Gastrocnemius medialis (tissue), 4 donors: ENCODE measurements around the gene TECTA. TPM values are rescaled to one million over a fixed set of nuclear protein-coding genes. Genes with fewer than 3 reads are reported as not detected.

Experiments used
- ATAC-seq, 2 donors: fragments of 150-250 bp; one replicate each; pipeline ENCODE4 v1.9.1; 2016
- DNase-seq, 2 donors: peaks; one replicate each; pipeline ENCODE4 v3.0.0-alpha.2; 2019
- H3K27ac ChIP-seq, 4 donors: fragments of 200-600 bp; sonication (generic); 1 replicate in 1 of 4; 2 replicates in 3 of 4; pipeline ENCODE4 v1.5.1; 2016 to 2018; ENCODE audit warnings: mild to moderate bottlenecking in 2 of 4, moderate library complexity in 1 of 4
- H3K27me3 ChIP-seq, 3 donors: fragments of 200-600 bp; sonication (generic) in 2 of 3; 1 replicate in 1 of 3; 2 replicates in 2 of 3; pipeline versions ENCODE4 v1.5.1 to v1.6.0; 2016 to 2019; ENCODE audit warnings: mild to moderate bottlenecking in 1 of 3, moderate library complexity in 1 of 3
- H3K36me3 ChIP-seq, 2 donors: fragments of 200-600 bp; sonication (generic) in 1 of 2; one replicate each; pipeline ENCODE4 v1.5.1; 2017 to 2018
- H3K4me1 ChIP-seq, 2 donors: fragments of 200-600 bp; sonication (generic) in 1 of 2; one replicate each; pipeline ENCODE4 v1.5.1; 2016 to 2017; ENCODE audit warnings: mild to moderate bottlenecking in 2 of 2
- H3K4me3 ChIP-seq, 4 donors: fragments of 200-600 bp; sonication (generic) in 3 of 4; 1 replicate in 1 of 4; 2 replicates in 3 of 4; pipeline ENCODE4 v1.5.1; 2016 to 2019; ENCODE audit warnings: mild to moderate bottlenecking in 2 of 4
- H3K9me3 ChIP-seq, 3 donors: fragments of 200-600 bp; sonication (generic) in 2 of 3; 1 replicate in 1 of 3; 2 replicates in 2 of 3; pipeline ENCODE4 v1.5.1; 2016 to 2019
- POLR2A ChIP-seq, 2 donors: fragments of 450-650 bp; IDR thresholded peaks; one replicate each; pipeline ENCODE4 v1.6.1; 2017; ENCODE audit warnings: antibody characterized with exemption in 2 of 2, mild to moderate bottlenecking in 2 of 2, moderate library complexity in 2 of 2
- in situ Hi-C, 4 donors: fragments of 200-750 bp; cut with MboI; loops; one replicate each; pipeline versions ENCODE4 v1.15.0 to v1.8.0; 2017; ENCODE audit warnings: low sequenced_read_pairs in 4 of 4
- intact Hi-C: fragments of 100-400 bp; cut with DNase I; formaldehyde crosslinking; loops from one replicate; pipeline ENCODE4 v1.15.1; 2023; ENCODE audit warnings: low total_unique reads
- total RNA-seq, 4 donors: library from RNA; depleted of rRNA; stranded (reverse); fragments of >200 nt; gene quantifications; one replicate each; pipeline versions ENCODE4 v1.1.0 to v1.2.3, GENCODE V29; 2016
- TF ChIP-seq, protein P1 (sequence below), 5 experiments: fragments of 450-650 bp in 3 of 5; fragments of 200-600 bp in 2 of 5; sonication (generic) in 2 of 5; IDR thresholded peaks in 4 of 5; conservative IDR thresholded peaks in 1 of 5; 1 replicate in 4 of 5; 2 replicates in 1 of 5; pipeline ENCODE4 v1.5.1; 2016 to 2019; ENCODE audit warnings: antibody characterized with exemption in 5 of 5, mild to moderate bottlenecking in 3 of 5, moderate library complexity in 3 of 5

The TECTA gene
- total RNA-seq, 4 donors from 2014 or later, result 0.17 to 1.6 (median 0.45) TPM

DNA sequence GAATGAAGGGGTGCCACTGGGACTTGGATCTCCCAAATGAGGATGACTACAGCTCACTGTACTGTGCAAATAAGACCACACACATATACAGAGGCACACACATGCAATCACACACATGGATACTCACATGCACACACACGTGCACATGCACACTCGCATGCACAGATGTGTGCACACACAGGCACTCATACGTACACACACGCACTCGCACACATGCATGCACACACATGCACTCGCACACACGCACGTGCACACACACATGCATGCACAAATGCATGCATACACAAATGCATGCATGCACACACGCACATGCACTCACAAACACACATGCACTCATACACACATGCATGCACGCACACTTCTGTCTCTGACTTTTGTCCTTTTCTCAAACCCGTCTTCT is 36.0 kb downstream of the TECTA start:
- Histone ChIP-seq H3K4me1 (peaks cover 4 to 5% of the 10 kb centered on the region in 2 donors), H3K9me3 (no peaks in the 10 kb centered on the region), H3K27ac (no peak overlapping the region), H3K4me3 (no peak overlapping the region), H3K36me3 (no peaks in the 10 kb centered on the region), H3K27me3 (no peaks in the 10 kb centered on the region)
- intact Hi-C loops (no loop called here), in situ Hi-C loops (no loop called here)
- no peak for ATAC-seq
- DNase-seq, result no peak
- TF ChIP-seq, protein P1, sequence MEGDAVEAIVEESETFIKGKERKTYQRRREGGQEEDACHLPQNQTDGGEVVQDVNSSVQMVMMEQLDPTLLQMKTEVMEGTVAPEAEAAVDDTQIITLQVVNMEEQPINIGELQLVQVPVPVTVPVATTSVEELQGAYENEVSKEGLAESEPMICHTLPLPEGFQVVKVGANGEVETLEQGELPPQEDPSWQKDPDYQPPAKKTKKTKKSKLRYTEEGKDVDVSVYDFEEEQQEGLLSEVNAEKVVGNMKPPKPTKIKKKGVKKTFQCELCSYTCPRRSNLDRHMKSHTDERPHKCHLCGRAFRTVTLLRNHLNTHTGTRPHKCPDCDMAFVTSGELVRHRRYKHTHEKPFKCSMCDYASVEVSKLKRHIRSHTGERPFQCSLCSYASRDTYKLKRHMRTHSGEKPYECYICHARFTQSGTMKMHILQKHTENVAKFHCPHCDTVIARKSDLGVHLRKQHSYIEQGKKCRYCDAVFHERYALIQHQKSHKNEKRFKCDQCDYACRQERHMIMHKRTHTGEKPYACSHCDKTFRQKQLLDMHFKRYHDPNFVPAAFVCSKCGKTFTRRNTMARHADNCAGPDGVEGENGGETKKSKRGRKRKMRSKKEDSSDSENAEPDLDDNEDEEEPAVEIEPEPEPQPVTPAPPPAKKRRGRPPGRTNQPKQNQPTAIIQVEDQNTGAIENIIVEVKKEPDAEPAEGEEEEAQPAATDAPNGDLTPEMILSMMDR (IDR thresholded peaks at IDR 0.05 in 4 of 5, conservative IDR thresholded peaks at IDR 0.05 in 1 of 5), result no peak
- no peak for TF ChIP-seq POLR2A (IDR thresholded peaks at IDR 0.05)

DNA sequence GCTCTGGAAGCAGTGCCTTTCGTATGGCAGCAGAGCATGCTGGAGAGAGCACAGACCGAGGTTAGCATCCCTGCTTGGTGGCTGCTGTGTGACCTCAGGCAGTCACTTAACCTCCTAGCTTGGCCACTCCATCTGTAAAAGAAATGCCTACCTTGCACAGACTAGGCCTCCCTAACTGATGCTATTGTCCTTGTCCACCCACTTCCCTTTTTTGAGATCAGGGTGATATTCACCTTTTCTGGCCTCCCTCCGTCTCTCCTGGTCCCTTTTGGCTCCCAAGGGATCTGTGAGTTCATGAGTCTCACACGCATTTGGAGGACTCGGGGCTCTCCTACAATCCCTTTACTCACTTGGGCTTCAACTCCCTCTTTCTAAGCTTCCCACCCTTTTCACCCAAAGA is 37.2 kb downstream of the TECTA start:
- H3K27me3 ChIP-seq, result no peaks in the 10 kb centered on the region

DNA sequence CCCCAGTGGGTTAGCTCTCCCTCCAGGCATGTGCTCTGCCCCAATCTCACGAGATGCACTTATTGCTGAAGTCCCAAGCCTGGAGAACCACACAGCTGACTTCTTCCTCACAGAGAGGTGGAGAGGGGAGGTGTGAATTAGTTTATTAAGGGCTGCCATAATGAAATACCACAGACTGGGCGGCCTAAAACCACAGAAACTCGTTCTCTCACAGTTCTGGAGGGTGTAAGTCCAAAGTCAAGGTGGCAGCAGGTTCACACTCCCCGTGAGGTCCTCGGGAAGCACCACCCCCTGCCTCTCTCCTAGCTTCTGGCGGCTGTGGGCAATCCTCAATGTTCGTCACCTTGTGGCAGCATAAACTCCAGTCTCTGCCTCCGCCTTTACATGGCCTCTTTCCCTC is 39.3 kb downstream of the TECTA start:
- ATAC-seq (no peak), DNase-seq (no peak)
- H3K4me1 ChIP-seq, result no peaks in the 10 kb centered on the region
- no peak overlapping the region for H3K27ac ChIP-seq
- TF ChIP-seq, protein P1 (IDR thresholded peaks at IDR 0.05 in 4 of 5, conservative IDR thresholded peaks at IDR 0.05 in 1 of 5), result no peak
- no peak for TF ChIP-seq POLR2A (IDR thresholded peaks at IDR 0.05)
- no peaks in the 10 kb centered on the region for H3K9me3 ChIP-seq
- H3K4me3 ChIP-seq, result no peak overlapping the region
- H3K36me3 ChIP-seq, result no peaks in the 10 kb centered on the region
- intact Hi-C loops, result no loop called here
- no peaks in the 10 kb centered on the region for H3K27me3 ChIP-seq
- in situ Hi-C loops, result no loop called here

More for the DNA sequence above, 37.2 kb downstream of the TECTA start:
- Histone ChIP-seq H3K4me1 (peaks cover 4 to 5% of the 10 kb centered on the region in 2 donors), H3K9me3 (no peaks in the 10 kb centered on the region), H3K27ac (no peak overlapping the region), H3K36me3 (no peaks in the 10 kb centered on the region), H3K4me3 (no peak overlapping the region)
- TF ChIP-seq, protein P1 (IDR thresholded peaks at IDR 0.05 in 4 of 5, conservative IDR thresholded peaks at IDR 0.05 in 1 of 5), result no peak
- TF ChIP-seq POLR2A (IDR thresholded peaks at IDR 0.05), result no peak
- DNase-seq (no peak), ATAC-seq (no peak)
- in situ Hi-C loops (no loop called here), intact Hi-C loops (no loop called here)

DNA sequence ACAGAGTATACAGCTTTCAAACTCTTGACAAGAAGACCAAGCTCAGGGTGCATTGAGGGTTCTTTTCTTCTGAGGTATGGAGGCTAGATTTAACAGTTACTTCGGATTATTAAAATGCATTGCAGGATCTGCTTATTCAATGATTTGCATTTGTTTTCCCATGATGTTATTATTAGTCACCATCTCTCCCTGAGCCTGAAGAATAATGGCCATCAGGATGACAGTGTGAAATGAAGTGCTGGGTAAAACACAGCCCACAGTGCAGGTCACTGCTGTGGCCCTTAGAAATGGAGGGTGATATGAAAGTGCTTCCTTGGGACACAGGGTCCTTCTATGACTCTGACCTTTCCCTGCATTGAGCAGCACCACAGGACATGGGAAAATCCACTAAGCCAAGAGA is 40.0 kb downstream of the TECTA start:
- TF ChIP-seq POLR2A (IDR thresholded peaks at IDR 0.05), result no peak
- TF ChIP-seq, protein P1 (IDR thresholded peaks at IDR 0.05 in 4 of 5, conservative IDR thresholded peaks at IDR 0.05 in 1 of 5), result no peak
- H3K4me3 ChIP-seq, result no peak overlapping the region
- no peaks in the 10 kb centered on the region for H3K9me3 ChIP-seq
- no peak overlapping the region for H3K27ac ChIP-seq
- DNase-seq (no peak), ATAC-seq (no peak)
- H3K36me3 ChIP-seq, result no peaks in the 10 kb centered on the region
- in situ Hi-C loops, result no loop called here
- intact Hi-C loops, result no loop called here
- H3K4me1 ChIP-seq, result no peaks in the 10 kb centered on the region
- no peaks in the 10 kb centered on the region for H3K27me3 ChIP-seq

DNA sequence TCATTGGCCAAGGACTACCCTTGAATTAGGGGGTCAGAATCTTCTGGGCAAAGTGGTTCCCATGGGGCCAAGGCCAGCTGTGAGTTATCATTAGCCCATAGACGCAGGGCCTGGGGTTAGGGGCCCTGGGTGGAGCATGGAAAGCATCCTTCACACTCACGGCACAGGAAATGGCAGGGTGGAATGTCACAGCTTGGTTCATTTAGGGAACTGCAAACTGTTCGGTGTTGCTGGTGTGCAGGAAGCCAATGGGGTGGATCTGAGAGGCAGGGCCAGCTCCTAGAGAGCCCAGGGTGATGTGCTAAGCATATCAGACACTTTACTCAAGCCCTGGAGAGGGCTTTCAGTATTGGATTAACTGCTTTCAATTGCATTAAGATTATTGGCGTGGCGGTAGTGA is 42.9 kb downstream of the TECTA start:
- intact Hi-C loops, result no loop called here
- Histone ChIP-seq H3K9me3 (no peaks in the 10 kb centered on the region), H3K4me1 (no peaks in the 10 kb centered on the region), H3K27ac (no peak overlapping the region), H3K27me3 (no peaks in the 10 kb centered on the region), H3K36me3 (no peaks in the 10 kb centered on the region), H3K4me3 (no peak overlapping the region)
- in situ Hi-C loops, result no loop called here
- TF ChIP-seq, protein P1 (IDR thresholded peaks at IDR 0.05 in 4 of 5, conservative IDR thresholded peaks at IDR 0.05 in 1 of 5), result no peak
- no peak for TF ChIP-seq POLR2A (IDR thresholded peaks at IDR 0.05)
- ATAC-seq (no peak), DNase-seq (no peak)
